H1 (cell line): ENCODE measurements around the gene WASF3.

Source experiments
- BACH1 ChIP-seq: IDR thresholded peaks from 2 replicates; pipeline ENCODE4 v1.6.1; 2012; ENCODE audit warnings: low read length, improper control_type of control experiment
- EP300 ChIP-seq, 2 experiments: IDR thresholded peaks; 1 replicate in 1 of 2; 2 replicates in 1 of 2; pipeline ENCODE4 v1.6.1; 2011 to 2012; ENCODE audit warnings: low read depth in 2 of 2, low read length in 2 of 2, mild to moderate bottlenecking in 2 of 2, borderline replicate concordance in 1 of 2, inconsistent platforms in 1 of 2, moderate library complexity in 1 of 2
- EZH2 ChIP-seq: fragments of 200-600 bp; sonication (generic); IDR thresholded peaks from 2 replicates; pipeline ENCODE4 v1.7.1; 2012; ENCODE audit warnings: low read depth, mild to moderate bottlenecking, moderate library complexity, low read length, inconsistent platforms; ENCODE audit not compliant: severe bottlenecking
- POLR2A ChIP-seq, 2 experiments: IDR thresholded peaks; 1 replicate in 1 of 2; 2 replicates in 1 of 2; pipeline ENCODE4 v1.6.1; 2011; ENCODE audit warnings: low read depth in 2 of 2, low read length in 2 of 2, mild to moderate bottlenecking in 2 of 2; ENCODE audit errors: control extremely low read depth in 1 of 2
- RAD21 ChIP-seq, 2 experiments: IDR thresholded peaks in 1 of 2; conservative IDR thresholded peaks in 1 of 2; 2 replicates each; pipeline ENCODE4 v1.6.1; 2011; ENCODE audit warnings: low read depth in 2 of 2, low read length in 2 of 2, improper control_type of control experiment in 1 of 2, inconsistent platforms in 1 of 2, mild to moderate bottlenecking in 1 of 2, moderate library complexity in 1 of 2
- SP2 ChIP-seq: IDR thresholded peaks from 2 replicates; pipeline ENCODE4 v1.6.1; 2012; ENCODE audit warnings: mild to moderate bottlenecking, low read length, inconsistent platforms
- TCF12 ChIP-seq: IDR thresholded peaks from 2 replicates; pipeline ENCODE4 v1.6.1; 2011; ENCODE audit warnings: low read depth, mild to moderate bottlenecking, low read length
- TF ChIP-seq, protein P1 (sequence below), 3 experiments: IDR thresholded peaks; 1 replicate in 2 of 3; 2 replicates in 1 of 3; pipeline versions ENCODE4 v1.5.1 to v1.6.1; 2011; ENCODE audit warnings: low read length in 3 of 3, mild to moderate bottlenecking in 3 of 3, inconsistent platforms in 2 of 3, low read depth in 1 of 3, moderate library complexity in 1 of 3; ENCODE audit not compliant: insufficient read depth in 1 of 3; ENCODE audit errors: control extremely low read depth in 1 of 3

DNA sequence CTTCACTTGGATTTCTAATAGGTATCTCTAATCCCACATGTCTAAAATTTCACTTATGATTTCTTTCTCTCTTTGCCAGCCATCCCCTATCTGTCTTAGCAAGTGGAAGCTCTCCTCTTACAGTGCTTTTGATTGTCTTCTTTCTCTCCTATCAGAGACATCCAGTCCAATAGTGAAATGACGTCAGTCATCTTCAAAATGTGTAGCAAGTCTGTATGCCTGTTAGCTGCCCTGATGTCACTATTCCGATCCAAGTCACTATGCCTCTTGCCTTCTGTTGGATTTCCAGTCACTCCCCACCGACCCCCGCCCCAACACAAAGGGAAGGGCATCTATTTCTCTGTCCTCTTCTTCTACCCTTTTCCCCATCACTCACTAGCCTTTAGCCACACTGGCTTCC lies 96.4 kb downstream of the WASF3 start:
- no peak for TF ChIP-seq POLR2A (IDR thresholded peaks at IDR 0.05; ENCODE audit: control extremely low read depth in 1 of 2, low read depth in 2 of 2, low read length in 2 of 2)
- TF ChIP-seq, protein P1, sequence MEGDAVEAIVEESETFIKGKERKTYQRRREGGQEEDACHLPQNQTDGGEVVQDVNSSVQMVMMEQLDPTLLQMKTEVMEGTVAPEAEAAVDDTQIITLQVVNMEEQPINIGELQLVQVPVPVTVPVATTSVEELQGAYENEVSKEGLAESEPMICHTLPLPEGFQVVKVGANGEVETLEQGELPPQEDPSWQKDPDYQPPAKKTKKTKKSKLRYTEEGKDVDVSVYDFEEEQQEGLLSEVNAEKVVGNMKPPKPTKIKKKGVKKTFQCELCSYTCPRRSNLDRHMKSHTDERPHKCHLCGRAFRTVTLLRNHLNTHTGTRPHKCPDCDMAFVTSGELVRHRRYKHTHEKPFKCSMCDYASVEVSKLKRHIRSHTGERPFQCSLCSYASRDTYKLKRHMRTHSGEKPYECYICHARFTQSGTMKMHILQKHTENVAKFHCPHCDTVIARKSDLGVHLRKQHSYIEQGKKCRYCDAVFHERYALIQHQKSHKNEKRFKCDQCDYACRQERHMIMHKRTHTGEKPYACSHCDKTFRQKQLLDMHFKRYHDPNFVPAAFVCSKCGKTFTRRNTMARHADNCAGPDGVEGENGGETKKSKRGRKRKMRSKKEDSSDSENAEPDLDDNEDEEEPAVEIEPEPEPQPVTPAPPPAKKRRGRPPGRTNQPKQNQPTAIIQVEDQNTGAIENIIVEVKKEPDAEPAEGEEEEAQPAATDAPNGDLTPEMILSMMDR (IDR thresholded peaks at IDR 0.05; ENCODE audit: control extremely low read depth in 1 of 3, insufficient read depth in 1 of 3, low read depth in 1 of 3, low read length in 3 of 3) = no peak
- TF ChIP-seq BACH1 = no peak
- no peak for TF ChIP-seq RAD21 (IDR thresholded peaks at IDR 0.05 in 1 of 2, conservative IDR thresholded peaks at IDR 0.05 in 1 of 2; ENCODE audit: low read depth in 2 of 2, low read length in 2 of 2)
- no peak for TF ChIP-seq SP2
- no peak for TF ChIP-seq EZH2
- TF ChIP-seq TCF12 = no peak
- no peak for TF ChIP-seq EP300 (IDR thresholded peaks at IDR 0.05; ENCODE audit: borderline replicate concordance in 1 of 2, low read depth in 2 of 2, low read length in 2 of 2)
